Fibroblast of peridontal ligament (primary cell): ENCODE measurements around the gene ADTRP.

Experiments used
- DNase-seq: peaks from one replicate; pipeline ENCODE4 v3.0.0-alpha.2; 2010; ENCODE audit errors: extremely low read depth

The ADTRP gene

GRCh38 chr6:11778648-11779328 lies at the start of gene ADTRP:
TSS of gene ADTRP (minus strand) at chr6:11778803. CDS start at chr6:11778759, 44 bp downstream.
- no peak for DNase-seq

GRCh38 chr6:11826779-11827178 lies 48.2 kb upstream of the ADTRP start:
- DNase-seq, result no peak

- DNase-seq, result peak; percentile 46
Measured at GRCh38 chr6:11824986-11825385, 46.4 kb upstream of the ADTRP start.

- DNase-seq, result no peak
Measured at GRCh38 chr6:11822346-11822745, 43.7 kb upstream of the ADTRP start.

- DNase-seq, result no peak
Measured at GRCh38 chr6:11821781-11822180, 43.2 kb upstream of the ADTRP start.

GRCh38 chr6:11820821-11821220 lies 42.2 kb upstream of the ADTRP start:
- DNase-seq, result no peak

- DNase-seq, result no peak
Measured at GRCh38 chr6:11819486-11819885, 40.9 kb upstream of the ADTRP start.

- DNase-seq, result peak; percentile 65
Measured at GRCh38 chr6:11815231-11815630, 36.6 kb upstream of the ADTRP start.

GRCh38 chr6:11814819-11815218 lies 36.2 kb upstream of the ADTRP start:
- DNase-seq, result no peak

- no peak for DNase-seq
Measured at GRCh38 chr6:11814106-11814505, 35.5 kb upstream of the ADTRP start.

GRCh38 chr6:11813606-11814005 lies 35.0 kb upstream of the ADTRP start:
- DNase-seq, result no peak

GRCh38 chr6:11812951-11813350 lies 34.3 kb upstream of the ADTRP start:
- DNase-seq, result peak; percentile 41

- no peak for DNase-seq
Measured at GRCh38 chr6:11812439-11812838, 33.8 kb upstream of the ADTRP start.

GRCh38 chr6:11811644-11812264 lies 33.2 kb upstream of the ADTRP start:
- no peak for DNase-seq

GRCh38 chr6:11810854-11811643 lies 32.4 kb upstream of the ADTRP start:
- DNase-seq, result no peak

- DNase-seq, result peak; percentile 93
Measured at GRCh38 chr6:11810039-11810541, 31.5 kb upstream of the ADTRP start.

GRCh38 chr6:11808054-11808453 lies 29.5 kb upstream of the ADTRP start:
- no peak for DNase-seq

GRCh38 chr6:11806561-11807317 lies 28.1 kb upstream of the ADTRP start:
- DNase-seq, result no peak

GRCh38 chr6:11805259-11806053 lies 26.9 kb upstream of the ADTRP start:
- no peak for DNase-seq

- no peak for DNase-seq
Measured at GRCh38 chr6:11804701-11805100, 26.1 kb upstream of the ADTRP start.

- DNase-seq, result no peak
Measured at GRCh38 chr6:11804135-11804534, 25.5 kb upstream of the ADTRP start.
